ENCODE measurements around the gene B3GNT5.

DNA sequence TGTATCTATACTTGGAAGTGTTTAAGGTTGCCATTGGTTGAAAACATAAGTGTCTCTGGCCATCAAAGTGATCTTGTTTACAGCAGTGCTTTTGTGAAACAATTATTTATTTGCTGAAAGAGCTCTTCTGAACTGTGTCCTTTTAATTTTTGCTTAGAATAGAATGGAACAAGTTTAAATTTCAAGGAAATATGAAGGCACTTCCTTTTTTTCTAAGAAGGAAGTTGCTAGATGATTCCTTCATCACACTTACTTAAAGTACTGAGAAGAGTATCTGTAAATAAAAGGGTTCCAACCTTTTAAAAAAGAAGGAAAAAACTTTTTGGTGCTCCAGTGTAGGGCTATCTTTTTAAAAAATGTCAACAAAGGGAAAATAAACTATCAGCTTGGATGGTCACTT lies 19.7 kb downstream of the B3GNT5 start:
- TF ChIP-seq POLR2AphosphoS5 (IDR thresholded peaks at IDR 0.05; ENCODE audit: low read depth, low read length): no peak
- TF ChIP-seq TAF1 (IDR thresholded peaks at IDR 0.05; ENCODE audit: borderline replicate concordance, insufficient read depth, low read length): no peak
